IMR-90 (cell line): ENCODE measurements around the gene TBC1D32.

Source experiments
- CTCF ChIP-seq: conservative IDR thresholded peaks from 2 replicates; pipeline ENCODE4 v1.5.1; 2012; ENCODE audit warnings: mild to moderate bottlenecking, low read depth, low read length, improper control_type of control experiment
- NFE2L2 ChIP-seq: fragments of 150-350 bp; IDR thresholded peaks from 2 replicates; pipeline ENCODE4 v1.6.1; 2016; ENCODE audit warnings: low read depth, mild to moderate bottlenecking, low read length
- POLR2A ChIP-seq: IDR thresholded peaks from 2 replicates; pipeline ENCODE4 v1.6.1; 2012; ENCODE audit warnings: mild to moderate bottlenecking, low read depth, low read length
- RAD21 ChIP-seq: IDR thresholded peaks from 2 replicates; pipeline ENCODE4 v1.6.1; 2012; ENCODE audit warnings: low read length, improper control_type of control experiment
- RFX5 ChIP-seq: IDR thresholded peaks from 2 replicates; pipeline ENCODE4 v1.8.0; 2012; ENCODE audit warnings: low read depth, mild to moderate bottlenecking, low read length, moderate library complexity

- no peak for TF ChIP-seq CTCF
- no peak for TF ChIP-seq NFE2L2
- no peak for TF ChIP-seq RAD21
- no peak for TF ChIP-seq POLR2A
- TF ChIP-seq RFX5: no peak
Observed at GRCh38 chr6:121274666-121275295, 59.5 kb downstream of the TBC1D32 start.
